ENCODE measurements around the gene CATSPERD. TPM values are rescaled to one million over a fixed set of nuclear protein-coding genes. Genes with fewer than 3 reads are reported as not detected.

Gene CATSPERD
- total and polyA plus RNA-seq, 9 of the 15 experiments (the other 6 are each of a cell fraction or from before 2014, with no cell fraction given), result not detected

DNA sequence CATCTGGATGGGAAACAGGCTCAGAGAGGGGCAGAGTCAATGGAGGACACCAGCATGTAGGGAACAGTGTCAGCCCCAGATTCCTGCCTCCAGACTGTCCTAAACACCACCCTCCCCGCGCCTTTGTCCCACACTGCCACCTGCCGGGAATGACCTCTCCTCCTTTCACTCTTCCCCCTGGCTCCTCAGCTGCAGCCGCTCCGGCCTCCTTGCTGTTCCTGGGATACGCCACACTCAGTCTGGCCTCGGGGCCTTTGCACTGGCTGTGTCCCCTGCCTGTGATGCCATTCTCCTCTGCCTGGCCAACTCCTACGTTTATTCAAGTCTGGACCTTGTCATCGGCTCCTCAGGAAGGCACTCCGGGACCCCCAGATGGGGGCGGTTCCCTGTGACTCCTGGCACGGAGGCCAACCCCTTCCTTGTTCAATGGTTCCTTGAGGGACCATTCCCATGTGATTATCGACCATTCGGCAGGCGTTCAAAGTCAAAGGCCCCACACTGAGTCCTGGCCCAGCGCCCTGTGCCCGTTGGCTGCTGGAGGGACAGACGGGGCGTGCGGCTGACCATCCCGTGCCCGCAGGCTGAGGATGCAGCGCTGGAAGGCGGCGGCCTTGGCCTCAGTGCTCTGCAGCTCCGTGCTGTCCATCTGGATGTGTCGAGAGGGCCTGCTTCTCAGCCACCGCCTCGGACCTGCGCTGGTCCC lies 103.3 kb downstream of the CATSPERD start (continued):
- no peak for TF ChIP-seq CBFA2T2 (conservative IDR thresholded peaks at IDR 0.05)
- no peak for TF ChIP-seq NFIC (IDR thresholded peaks at IDR 0.05)
- TF ChIP-seq KLF13 (tag; IDR thresholded peaks at IDR 0.05; ENCODE audit: borderline replicate concordance, low read depth), result no peak
- TF ChIP-seq, protein P1, sequence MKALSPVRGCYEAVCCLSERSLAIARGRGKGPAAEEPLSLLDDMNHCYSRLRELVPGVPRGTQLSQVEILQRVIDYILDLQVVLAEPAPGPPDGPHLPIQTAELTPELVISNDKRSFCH (CRISPR knock-in tag; IDR thresholded peaks at IDR 0.05), result no peak
- TF ChIP-seq, protein P1 (tag; IDR thresholded peaks at IDR 0.05), result no peak
- TF ChIP-seq ZBTB1 (CRISPR knock-in tag; IDR thresholded peaks at IDR 0.05; ENCODE audit: borderline replicate concordance, low read depth), result no peak
- TF ChIP-seq HLTF (IDR thresholded peaks at IDR 0.05), result no peak
- TF ChIP-seq, protein P2, sequence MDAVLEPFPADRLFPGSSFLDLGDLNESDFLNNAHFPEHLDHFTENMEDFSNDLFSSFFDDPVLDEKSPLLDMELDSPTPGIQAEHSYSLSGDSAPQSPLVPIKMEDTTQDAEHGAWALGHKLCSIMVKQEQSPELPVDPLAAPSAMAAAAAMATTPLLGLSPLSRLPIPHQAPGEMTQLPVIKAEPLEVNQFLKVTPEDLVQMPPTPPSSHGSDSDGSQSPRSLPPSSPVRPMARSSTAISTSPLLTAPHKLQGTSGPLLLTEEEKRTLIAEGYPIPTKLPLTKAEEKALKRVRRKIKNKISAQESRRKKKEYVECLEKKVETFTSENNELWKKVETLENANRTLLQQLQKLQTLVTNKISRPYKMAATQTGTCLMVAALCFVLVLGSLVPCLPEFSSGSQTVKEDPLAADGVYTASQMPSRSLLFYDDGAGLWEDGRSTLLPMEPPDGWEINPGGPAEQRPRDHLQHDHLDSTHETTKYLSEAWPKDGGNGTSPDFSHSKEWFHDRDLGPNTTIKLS (IDR thresholded peaks at IDR 0.05; ENCODE audit: borderline replicate concordance, low read depth), result no peak
- no peak for TF ChIP-seq MIER1 (IDR thresholded peaks at IDR 0.05; ENCODE audit: low read depth)
- TF ChIP-seq ELF2 (CRISPR knock-in tag; IDR thresholded peaks at IDR 0.05), result no peak
- no peak for TF ChIP-seq HMGN3 (IDR thresholded peaks at IDR 0.05; ENCODE audit: borderline replicate concordance, extremely low read depth, insufficient read length, low read depth, low read length)
- TF ChIP-seq ARID1B (IDR thresholded peaks at IDR 0.05), result no peak
- no peak for TF ChIP-seq HDAC3 (IDR thresholded peaks at IDR 0.05; ENCODE audit: borderline replicate concordance, partially characterized antibody)
- TF ChIP-seq ZNF134 (CRISPR knock-in tag; conservative IDR thresholded peaks at IDR 0.05), result no peak
- TF ChIP-seq NFXL1 (CRISPR knock-in tag; IDR thresholded peaks at IDR 0.05), result no peak
- no peak for TF ChIP-seq FUS (optimal IDR thresholded peaks at IDR 0.05; ENCODE audit: low read depth, low read length)
- no peak for TF ChIP-seq SP2 (IDR thresholded peaks at IDR 0.05; ENCODE audit: extremely low read depth, low read depth, low read length, poor library complexity, severe bottlenecking)
- TF ChIP-seq GABPB2 (CRISPR knock-in tag; conservative IDR thresholded peaks at IDR 0.05), result no peak
- no peak for TF ChIP-seq U2AF1 (optimal IDR thresholded peaks at IDR 0.05; ENCODE audit: low read depth, low read length)
- TF ChIP-seq MCM7 (IDR thresholded peaks at IDR 0.05), result no peak
- no peak for TF ChIP-seq ZNF408 (CRISPR knock-in tag; IDR thresholded peaks at IDR 0.05; ENCODE audit: low read depth)
- TF ChIP-seq POLR3G (IDR thresholded peaks at IDR 0.05; ENCODE audit: extremely low read depth, insufficient read length, insufficient replicate concordance), result no peak
- TF ChIP-seq ZNF23 (CRISPR knock-in tag; IDR thresholded peaks at IDR 0.05), result no peak
- TF ChIP-seq, protein P3, sequence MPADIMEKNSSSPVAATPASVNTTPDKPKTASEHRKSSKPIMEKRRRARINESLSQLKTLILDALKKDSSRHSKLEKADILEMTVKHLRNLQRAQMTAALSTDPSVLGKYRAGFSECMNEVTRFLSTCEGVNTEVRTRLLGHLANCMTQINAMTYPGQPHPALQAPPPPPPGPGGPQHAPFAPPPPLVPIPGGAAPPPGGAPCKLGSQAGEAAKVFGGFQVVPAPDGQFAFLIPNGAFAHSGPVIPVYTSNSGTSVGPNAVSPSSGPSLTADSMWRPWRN (IDR thresholded peaks at IDR 0.05; ENCODE audit: low read depth), result no peak
- TF ChIP-seq RBM14 (IDR thresholded peaks at IDR 0.05; ENCODE audit: borderline replicate concordance, insufficient read depth, low read depth, low read length), result no peak
- TF ChIP-seq MCM2 (IDR thresholded peaks at IDR 0.05; ENCODE audit: low read depth), result no peak

Measured in K562 (cell line).